GM18870 (cell line): ENCODE results near the gene MDN1.

Experiments
- ATAC-seq: cut with Tn5 transposase; IDR thresholded peaks from one replicate; pipeline ENCODE4 v1.9.1; 2021; ENCODE audit warnings: moderate library complexity; ENCODE audit not compliant: unreplicated experiment

MDN1 gene

GRCh38 chr6:89702349-89702748 lies 117.2 kb downstream of the MDN1 start:
- no peak for ATAC-seq

GRCh38 chr6:89695667-89696066 lies 123.9 kb downstream of the MDN1 start:
- no peak for ATAC-seq

GRCh38 chr6:89694428-89694827 lies 125.2 kb downstream of the MDN1 start:
- no peak for ATAC-seq

GRCh38 chr6:89693207-89693606 lies 126.4 kb downstream of the MDN1 start:
- no peak for ATAC-seq

- ATAC-seq: no peak
Measured at GRCh38 chr6:89692256-89692655, 127.3 kb downstream of the MDN1 start.

GRCh38 chr6:89690944-89691324 lies 128.7 kb downstream of the MDN1 start:
- ATAC-seq: no peak

- ATAC-seq: no peak
Measured at GRCh38 chr6:89689732-89690131, 129.9 kb downstream of the MDN1 start.

GRCh38 chr6:89688328-89688727 lies 131.3 kb downstream of the MDN1 start:
- ATAC-seq: no peak

GRCh38 chr6:89685311-89685710 lies 134.3 kb downstream of the MDN1 start:
- ATAC-seq: no peak

GRCh38 chr6:89682991-89683390 lies 136.6 kb downstream of the MDN1 start:
- no peak for ATAC-seq

GRCh38 chr6:89681983-89682564 lies 137.5 kb downstream of the MDN1 start:
- ATAC-seq: no peak

- ATAC-seq: no peak
Measured at GRCh38 chr6:89680551-89680950, 139.0 kb downstream of the MDN1 start.

GRCh38 chr6:89680150-89680549 lies 139.4 kb downstream of the MDN1 start:
- ATAC-seq: no peak

GRCh38 chr6:89679215-89680120 lies 140.1 kb downstream of the MDN1 start:
- no peak for ATAC-seq

- no peak for ATAC-seq
Measured at GRCh38 chr6:89678531-89678930, 141.1 kb downstream of the MDN1 start.

- no peak for ATAC-seq
Measured at GRCh38 chr6:89675949-89676748, 143.4 kb downstream of the MDN1 start.

- no peak for ATAC-seq
Measured at GRCh38 chr6:89670935-89671565, 148.5 kb downstream of the MDN1 start.

GRCh38 chr6:89669002-89669401 lies 150.6 kb downstream of the MDN1 start:
- no peak for ATAC-seq

GRCh38 chr6:89667872-89668556 lies 151.6 kb downstream of the MDN1 start:
- no peak for ATAC-seq

GRCh38 chr6:89662659-89663223 lies 156.9 kb downstream of the MDN1 start:
- no peak for ATAC-seq
